HG03558 (cell line): ENCODE measurements around the gene B3GALNT1.

Experiments used
- ATAC-seq: cut with Tn5 transposase; IDR thresholded peaks from one replicate; pipeline ENCODE4 v1.9.1; 2021; ENCODE audit warnings: moderate number of reproducible peaks; ENCODE audit not compliant: unreplicated experiment; ENCODE audit errors: extremely low read depth

Gene B3GALNT1

GRCh38 chr3:161082063-161082462 lies 23.1 kb downstream of the B3GALNT1 start:
- no peak for ATAC-seq

- peak; percentile 91 for ATAC-seq
Observed at GRCh38 chr3:161081633-161082032, 23.5 kb downstream of the B3GALNT1 start.

DNA sequence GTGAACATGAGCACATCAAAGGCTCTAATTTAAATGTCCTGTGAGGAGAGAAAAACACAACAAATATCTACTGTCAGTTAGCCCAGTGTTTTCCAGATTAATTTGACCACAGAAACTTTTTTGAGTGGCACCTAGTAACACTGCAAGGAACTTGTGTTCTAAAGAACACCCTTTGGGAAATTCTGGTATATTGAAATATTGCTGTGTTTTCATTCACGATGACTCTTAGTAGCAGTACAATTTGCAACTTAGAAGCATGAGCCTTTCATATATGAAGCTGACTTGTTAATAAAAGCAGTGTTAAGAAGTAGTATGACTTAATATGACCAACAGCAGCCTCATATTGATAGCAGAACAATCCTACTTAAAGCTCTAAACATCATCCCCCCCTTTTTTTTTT lies 32.0 kb downstream of the B3GALNT1 start:
- no peak for ATAC-seq

DNA sequence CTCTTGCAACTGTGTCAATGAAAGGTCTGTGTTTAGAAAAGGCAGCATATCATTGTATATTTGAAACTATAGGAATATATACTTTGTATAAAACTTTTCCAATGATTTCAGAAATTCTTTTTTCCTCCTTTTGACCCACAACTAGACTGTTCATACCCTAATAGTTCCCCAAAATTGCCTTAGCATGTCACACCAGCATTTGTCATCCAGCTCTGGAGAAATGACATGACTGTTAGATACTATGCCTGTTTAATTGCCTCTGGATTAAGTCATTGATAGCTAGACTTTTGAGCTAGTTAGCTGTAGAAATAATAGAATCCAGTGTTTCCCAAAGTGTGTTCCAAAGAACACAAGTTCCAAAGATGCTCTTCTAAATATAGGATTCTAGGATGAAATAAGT lies 32.4 kb downstream of the B3GALNT1 start:
- ATAC-seq, result no peak

DNA sequence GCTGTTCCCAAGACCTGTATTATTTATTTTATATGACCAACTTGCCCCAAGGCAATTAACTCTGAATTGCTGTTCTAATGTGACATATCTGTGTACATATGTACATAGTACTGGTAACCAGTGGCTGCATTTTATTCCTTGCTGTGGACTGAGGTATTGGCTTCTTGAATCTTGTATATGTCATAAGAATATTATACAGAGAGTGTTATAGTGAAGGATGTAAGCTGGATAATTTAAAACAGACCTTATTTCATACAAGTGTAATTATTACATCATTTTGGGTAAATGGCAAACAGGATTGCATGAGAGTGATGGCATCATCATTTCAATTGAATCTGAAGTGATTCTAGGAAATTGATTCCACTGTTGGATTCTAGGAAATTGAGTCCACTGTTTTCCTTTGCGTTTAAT lies 32.9 kb downstream of the B3GALNT1 start:
- no peak for ATAC-seq

- no peak for ATAC-seq
Observed at GRCh38 chr3:161070980-161071663, 34.0 kb downstream of the B3GALNT1 start.

DNA sequence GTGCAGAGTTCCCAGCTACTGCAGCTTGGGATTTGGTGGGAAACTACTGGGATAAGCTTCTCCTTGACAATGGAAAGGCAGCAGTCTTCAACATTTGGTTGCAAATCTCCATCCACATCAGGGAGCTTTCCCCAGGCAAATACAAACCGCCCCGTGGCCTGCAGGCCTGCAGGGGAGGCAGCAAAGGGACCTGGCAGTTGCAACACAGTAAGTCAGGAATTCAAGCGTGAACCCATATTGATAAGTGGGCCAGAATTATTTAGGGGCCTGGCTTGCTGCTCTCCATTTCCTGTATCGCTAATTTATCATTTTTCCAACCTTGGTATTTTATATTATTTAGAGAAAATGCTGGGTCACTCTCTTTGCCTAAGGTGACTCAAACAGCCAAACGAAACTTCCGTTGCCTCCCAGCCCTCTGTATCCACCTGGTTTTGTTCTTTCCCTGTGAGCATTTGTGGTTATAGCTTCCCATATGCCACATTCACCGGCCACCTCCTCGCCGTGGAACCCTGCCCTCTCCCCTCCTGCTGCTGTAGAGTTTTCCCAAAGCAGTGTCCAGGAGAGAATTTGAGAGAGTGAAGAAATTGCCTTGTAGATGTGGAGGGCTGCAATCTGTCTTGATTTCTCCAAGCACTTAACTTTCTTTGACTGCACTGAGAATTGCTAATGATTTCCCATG lies 34.8 kb downstream of the B3GALNT1 start:
- no peak for ATAC-seq

GRCh38 chr3:161069511-161070251 lies 35.5 kb downstream of the B3GALNT1 start:
- ATAC-seq, result peak; percentile 96

DNA sequence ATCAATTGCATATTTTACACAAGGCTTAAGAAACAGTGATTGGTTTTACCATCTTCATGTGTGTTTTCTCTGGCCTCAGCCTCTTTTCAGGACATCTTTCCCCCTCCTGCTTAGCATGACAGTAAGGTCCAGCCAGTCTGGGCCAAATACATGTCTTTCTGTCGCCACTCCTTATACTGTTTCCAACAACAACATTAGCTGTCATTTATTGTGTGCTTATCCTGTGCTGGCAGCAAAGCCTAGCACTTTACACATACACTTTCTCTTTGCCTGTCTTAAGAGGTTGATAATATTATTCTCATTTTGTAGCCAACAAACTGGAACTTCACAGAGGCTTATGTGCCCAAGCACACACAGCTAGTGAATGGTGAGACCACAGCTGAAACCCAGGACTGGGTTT lies 37.8 kb downstream of the B3GALNT1 start:
- ATAC-seq, result no peak

DNA sequence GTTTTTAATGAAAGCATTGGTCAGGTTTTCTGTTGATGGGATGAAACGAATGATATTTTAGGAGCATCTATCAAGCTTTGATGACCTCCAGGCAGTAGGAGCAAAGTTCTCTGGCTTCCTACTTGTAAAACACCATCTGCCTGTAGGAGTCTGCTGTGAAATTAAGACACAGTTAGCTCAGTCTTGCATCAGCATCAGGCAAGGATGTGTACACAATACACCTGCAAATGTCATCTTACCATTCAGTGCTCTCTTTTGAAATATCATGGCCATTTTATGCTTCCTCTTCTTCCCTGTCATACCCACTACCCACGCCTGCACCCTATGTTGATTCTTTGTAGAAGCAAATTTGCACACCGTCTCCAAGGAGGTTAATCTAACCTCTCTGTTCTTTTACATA lies 38.2 kb downstream of the B3GALNT1 start:
- no peak for ATAC-seq

- ATAC-seq, result no peak
Observed at GRCh38 chr3:161064413-161064812, 40.7 kb downstream of the B3GALNT1 start.

DNA sequence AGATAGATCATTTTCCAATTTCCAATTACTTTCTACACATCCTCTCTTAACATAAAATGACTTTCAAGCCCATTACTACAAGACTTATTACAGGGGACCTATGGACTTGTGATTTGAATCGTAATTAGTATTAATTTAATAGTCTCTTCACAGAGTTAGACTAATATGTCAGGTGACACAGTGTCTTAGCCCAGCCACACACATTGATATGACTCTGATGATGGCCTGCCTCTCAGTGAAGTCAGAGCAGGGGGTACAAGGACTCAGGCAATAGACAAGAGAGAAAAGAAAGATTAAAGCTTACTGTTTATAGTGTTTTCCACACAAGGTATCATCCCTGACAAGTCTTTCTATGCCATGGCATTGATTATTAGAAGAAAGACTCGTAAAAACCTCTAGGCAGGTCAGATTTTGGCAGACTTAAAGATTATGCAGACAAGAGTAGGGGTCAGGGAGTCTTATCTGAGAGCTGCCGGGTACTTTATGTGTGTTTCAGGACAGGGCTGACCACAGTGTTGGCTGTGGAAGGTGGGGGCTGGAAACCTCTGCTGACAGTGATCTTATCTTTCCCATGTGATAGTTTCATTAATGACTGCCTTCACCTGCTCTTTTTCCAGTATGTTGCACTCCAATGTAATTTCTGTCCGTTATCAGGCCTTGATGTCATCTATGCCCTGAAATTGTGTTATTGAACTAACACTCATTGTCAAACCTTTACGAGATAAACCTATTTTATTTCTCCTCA lies 50.1 kb downstream of the B3GALNT1 start:
- no peak for ATAC-seq

GRCh38 chr3:161051856-161052255 lies 53.3 kb downstream of the B3GALNT1 start:
- ATAC-seq, result no peak

GRCh38 chr3:161050935-161051334 lies 54.2 kb downstream of the B3GALNT1 start:
- ATAC-seq, result no peak

- ATAC-seq, result no peak
Observed at GRCh38 chr3:161049683-161050248, 55.4 kb downstream of the B3GALNT1 start.

GRCh38 chr3:161043336-161044035 lies 61.7 kb downstream of the B3GALNT1 start:
- ATAC-seq, result peak; percentile 49

- peak; percentile 51 for ATAC-seq
Observed at GRCh38 chr3:161042023-161042501, 63.1 kb downstream of the B3GALNT1 start.

DNA sequence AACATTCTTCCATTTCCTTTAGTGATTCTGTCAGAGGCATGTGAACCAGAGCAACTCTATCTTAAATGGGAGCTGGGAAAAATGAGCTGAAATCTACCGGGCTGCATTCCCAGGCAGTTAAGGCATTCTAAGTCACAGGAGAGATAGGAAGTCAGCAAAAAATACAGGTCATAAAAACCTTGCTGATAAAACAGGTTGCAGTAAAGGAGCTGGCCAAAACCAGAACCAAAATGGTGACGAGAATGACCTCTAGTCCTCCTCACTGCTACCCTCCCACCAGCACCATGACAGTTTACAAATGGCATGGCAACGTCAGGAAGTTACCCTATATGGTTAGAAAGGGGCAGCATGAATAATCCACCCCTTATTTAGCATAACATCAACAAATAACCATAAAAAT lies 66.4 kb downstream of the B3GALNT1 start:
- no peak for ATAC-seq

DNA sequence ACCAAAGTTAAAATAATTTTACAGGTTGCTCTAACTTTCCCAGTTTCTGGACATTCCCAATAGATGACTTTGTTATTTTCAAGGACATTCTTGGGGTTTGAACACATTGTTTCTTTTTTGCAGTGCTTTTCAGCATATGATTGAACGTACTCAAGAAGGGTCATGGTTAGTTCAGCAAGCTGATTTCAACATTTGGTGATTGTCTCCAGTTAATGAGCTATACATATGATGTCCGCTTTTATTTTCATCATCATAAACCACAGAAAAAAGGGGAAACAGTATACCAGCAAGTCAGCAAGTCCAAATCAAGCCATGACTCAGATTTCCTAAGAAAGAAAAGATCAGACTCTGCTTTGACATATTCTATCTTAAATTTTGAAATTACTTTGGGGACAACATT lies 69.4 kb downstream of the B3GALNT1 start:
- ATAC-seq, result no peak
